ENCODE measurements around the gene DNASE1L2.

- no peak for TF ChIP-seq POLR2A (IDR thresholded peaks at IDR 0.05)
- TF ChIP-seq CTCF (IDR thresholded peaks at IDR 0.05): no peak
Observed at GRCh38 chr16:2273484-2273883, 37.2 kb downstream of the DNASE1L2 start.

All from testis (tissue), 2 donors.